Stimulated activated CD8-positive, alpha-beta memory T cell treated with anti-CD3 and anti-CD28 coated beads, Interleukin-12 subunit alpha, Interleukin-12 subunit beta, amount 100 ng/mL, for 1 hour (primary cell): ENCODE data around the gene MRPL40.

Source experiments
- DNase-seq: peaks from one replicate; pipeline ENCODE4 v3.0.0-alpha.2; 2020; ENCODE audit warnings: low read depth

MRPL40 gene

GRCh38 chr22:19463008-19463407 is 30.7 kb downstream of the MRPL40 start:
- DNase-seq: no peak

GRCh38 chr22:19463491-19464469 is 31.4 kb downstream of the MRPL40 start:
- DNase-seq: no peak

- no peak for DNase-seq
Observed at GRCh38 chr22:19464546-19464945, 32.2 kb downstream of the MRPL40 start.

- DNase-seq: no peak
Observed at GRCh38 chr22:19464975-19465374, 32.6 kb downstream of the MRPL40 start.

- DNase-seq: no peak
Observed at GRCh38 chr22:19466126-19466716, 33.9 kb downstream of the MRPL40 start.

- DNase-seq: no peak
Observed at GRCh38 chr22:19466848-19467752, 34.8 kb downstream of the MRPL40 start.

- no peak for DNase-seq
Observed at GRCh38 chr22:19467912-19468311, 35.6 kb downstream of the MRPL40 start.

- DNase-seq: no peak
Observed at GRCh38 chr22:19469421-19469820, 37.1 kb downstream of the MRPL40 start.

GRCh38 chr22:19470010-19470409 is 37.7 kb downstream of the MRPL40 start:
- no peak for DNase-seq

- no peak for DNase-seq
Observed at GRCh38 chr22:19471572-19471971, 39.2 kb downstream of the MRPL40 start.

- DNase-seq: no peak
Observed at GRCh38 chr22:19472233-19472632, 39.9 kb downstream of the MRPL40 start.

GRCh38 chr22:19473578-19473977 is 41.2 kb downstream of the MRPL40 start:
- no peak for DNase-seq

- DNase-seq: no peak
Observed at GRCh38 chr22:19476023-19476422, 43.7 kb downstream of the MRPL40 start.

- DNase-seq: no peak
Observed at GRCh38 chr22:19477321-19478044, 45.1 kb downstream of the MRPL40 start.

- DNase-seq: no peak
Observed at GRCh38 chr22:19478045-19478900, 45.9 kb downstream of the MRPL40 start.

- DNase-seq: peak; percentile 62
Observed at GRCh38 chr22:19478901-19479354, 46.6 kb downstream of the MRPL40 start, which contains the start of gene UFD1. TSS of gene UFD1 (minus strand) at chr22:19479193. CDS start at chr22:19479085, 108 bp downstream.

GRCh38 chr22:19479355-19480172 is 47.2 kb downstream of the MRPL40 start, which contains the start of gene CDC45:
TSS of gene CDC45 (plus strand) at chr22:19479920. CDS start at chr22:19479969, 49 bp downstream.
- DNase-seq: peak; percentile 88

GRCh38 chr22:19480173-19480568 is 47.8 kb downstream of the MRPL40 start:
- no peak for DNase-seq

GRCh38 chr22:19480789-19481188 is 48.4 kb downstream of the MRPL40 start:
- DNase-seq: no peak
